BJ (cell line): Measurements from ENCODE around the gene CLECL1. TPM values are rescaled to one million over a fixed set of nuclear protein-coding genes. Genes with fewer than 3 reads are reported as not detected.

Source experiments
- CTCF ChIA-PET: fragments of 350-600 bp; formaldehyde crosslinking; extraction: SDS; loops from one replicate; lab custom pipeline; 2021; ENCODE audit warnings: antibody characterized with exemption, inconsistent platforms; lab: Yijun Ruan, JAX
- POLR2A ChIA-PET: fragments of 300-600 bp; sonication (Branson Sonifier 250); formaldehyde crosslinking; extraction: SDS; loops from one replicate; lab custom pipeline; 2021; ENCODE audit warnings: antibody characterized with exemption; lab: Charles Lee
- DNase-seq: peaks from one replicate; pipeline ENCODE4 v3.0.0-alpha.2; 2011; ENCODE audit warnings: low read depth
- H3K27me3 ChIP-seq: 2 replicates; pipeline ENCODE4 v1.6.0; 2011; ENCODE audit warnings: low read length; ENCODE audit not compliant: control insufficient read depth, insufficient read depth
- H3K36me3 ChIP-seq: 2 replicates; pipeline ENCODE4 v1.5.1; 2011; ENCODE audit warnings: low read length; ENCODE audit not compliant: control insufficient read depth, insufficient read depth
- H3K4me3 ChIP-seq: 2 replicates; pipeline ENCODE4 v1.5.1; 2011; ENCODE audit warnings: low read depth, mild to moderate bottlenecking, control low read depth, low read length
- CTCF ChIP-seq: IDR thresholded peaks from 2 replicates; pipeline ENCODE4 v1.5.1; 2011; ENCODE audit warnings: low read depth, mild to moderate bottlenecking, control low read depth, inconsistent platforms, low read length, moderate library complexity; ENCODE audit not compliant: insufficient read depth
- polyA plus RNA-seq: library from polyadenylated mRNA; depleted of rRNA; stranded (reverse); fragments of >200 nt; gene quantifications from 2 replicates; pipeline ENCODE4 v1.2.3, GENCODE V29; 2011

The CLECL1 gene
- polyA plus RNA-seq, 1 experiment, result not detected

GRCh38 chr12:9730011-9730410 lies 2.9 kb downstream of the CLECL1 start:
- no peak overlapping the region for H3K4me3 ChIP-seq
- no peak for TF ChIP-seq CTCF
- H3K36me3 ChIP-seq, result no peaks in the 10 kb centered on the region
- no peak for DNase-seq
- CTCF ChIA-PET, result interaction anchor here (0.9 to 2.0 kb wide), 3 partner anchors 13 to 21 kb away, joined by 3 to 16 read pairs (median 8); no protein-coding TSS in a partner anchor
- POLR2A ChIA-PET, result interaction anchor here (0.6 kb wide), 1 partner anchor 1770 kb away, joined by 4 read pairs; no protein-coding TSS in a partner anchor
- no peaks in the 10 kb centered on the region for H3K27me3 ChIP-seq

GRCh38 chr12:9729082-9729481 lies 3.8 kb downstream of the CLECL1 start:
- Histone ChIP-seq H3K36me3 (no peaks in the 10 kb centered on the region), H3K27me3 (no peaks in the 10 kb centered on the region), H3K4me3 (no peak overlapping the region)
- CTCF ChIA-PET, result interaction anchor here (1.8 kb wide), 1 partner anchor 21 kb away, joined by 16 read pairs; no protein-coding TSS in a partner anchor
- TF ChIP-seq CTCF, result no peak
- no peak for DNase-seq
- POLR2A ChIA-PET, result no interaction called here

GRCh38 chr12:9727813-9728212 lies 5.1 kb downstream of the CLECL1 start:
- ChIA-PET CTCF (interaction anchor here (1.5 kb wide), 1 partner anchor 21 kb away, joined by 6 read pairs; no protein-coding TSS in a partner anchor), POLR2A (no interaction called here)
- H3K4me3 ChIP-seq, result no peak overlapping the region
- no peak for TF ChIP-seq CTCF
- H3K27me3 ChIP-seq, result no peaks in the 10 kb centered on the region
- no peaks in the 10 kb centered on the region for H3K36me3 ChIP-seq
- no peak for DNase-seq

GRCh38 chr12:9725213-9725870 lies 7.6 kb downstream of the CLECL1 start:
- CTCF ChIA-PET, result interaction anchor here (0.7 to 1.1 kb wide), 2 partner anchors 19 to 24 kb away, joined by 3 to 4 read pairs; no protein-coding TSS in a partner anchor
- H3K36me3 ChIP-seq, result no peaks in the 10 kb centered on the region
- H3K27me3 ChIP-seq, result no peaks in the 10 kb centered on the region
- no peak overlapping the region for H3K4me3 ChIP-seq
- no peak for DNase-seq
- no peak for TF ChIP-seq CTCF
- POLR2A ChIA-PET, result no interaction called here

GRCh38 chr12:9724023-9724422 lies 8.9 kb downstream of the CLECL1 start:
- POLR2A ChIA-PET, result no interaction called here
- Histone ChIP-seq H3K4me3 (no peak overlapping the region), H3K27me3 (no peaks in the 10 kb centered on the region), H3K36me3 (no peaks in the 10 kb centered on the region)
- CTCF ChIA-PET, result no interaction called here
- TF ChIP-seq CTCF, result no peak
- no peak for DNase-seq
